H9 (cell line): ENCODE data around the gene CCR9. TPM values are rescaled to one million over a fixed set of nuclear protein-coding genes. Genes with fewer than 3 reads are reported as not detected.

ENCODE experiments used
- DNase-seq: peaks from one replicate; pipeline ENCODE4 v3.0.0-alpha.2; 2017
- H2AFZ ChIP-seq: one replicate; pipeline ENCODE4 v1.6.1; 2013; ENCODE audit warnings: mild to moderate bottlenecking, low read length, control low read depth, moderate library complexity
- H2AK5ac ChIP-seq: 2 replicates; pipeline ENCODE4 v1.6.1; 2013; ENCODE audit warnings: low read length, control low read depth, mixed read lengths; ENCODE audit not compliant: insufficient read length
- H2BK120ac ChIP-seq: one replicate; pipeline ENCODE4 v1.6.1; 2013; ENCODE audit warnings: low read depth, mild to moderate bottlenecking, low read length, control low read depth, inconsistent platforms; ENCODE audit not compliant: poor library complexity, severe bottlenecking
- H2BK12ac ChIP-seq: 2 replicates; pipeline ENCODE4 v1.6.1; 2013; ENCODE audit warnings: low read length, control low read depth, mixed read lengths, low read depth; ENCODE audit not compliant: insufficient read length
- H2BK15ac ChIP-seq: 2 replicates; pipeline ENCODE4 v1.6.1; 2013; ENCODE audit warnings: low read depth, low read length, control low read depth
- H2BK20ac ChIP-seq: one replicate; pipeline ENCODE4 v1.6.1; 2013; ENCODE audit warnings: low read depth, mild to moderate bottlenecking, low read length, control low read depth, inconsistent platforms; ENCODE audit not compliant: poor library complexity, severe bottlenecking
- H2BK5ac ChIP-seq: 2 replicates; pipeline ENCODE4 v1.6.1; 2013; ENCODE audit warnings: low read length, control low read depth, mixed read lengths; ENCODE audit not compliant: insufficient read length
- H3K14ac ChIP-seq: 2 replicates; pipeline ENCODE4 v1.6.1; 2013; ENCODE audit warnings: low read length, control low read depth; ENCODE audit not compliant: insufficient read depth
- H3K18ac ChIP-seq: 2 replicates; pipeline ENCODE4 v1.6.1; 2013; ENCODE audit warnings: low read depth, mild to moderate bottlenecking, mixed read lengths, low read length, control low read depth; ENCODE audit not compliant: insufficient read length
- H3K23ac ChIP-seq: 2 replicates; pipeline ENCODE4 v1.6.1; 2013; ENCODE audit warnings: low read length, control low read depth, mixed read lengths, low read depth; ENCODE audit not compliant: insufficient read length
- H3K23me2 ChIP-seq: 2 replicates; pipeline ENCODE4 v1.6.1; 2013; ENCODE audit warnings: low read depth, mild to moderate bottlenecking, mixed read lengths, low read length, control low read depth; ENCODE audit not compliant: insufficient read length, poor library complexity, severe bottlenecking
- H3K27ac ChIP-seq: 2 replicates; pipeline ENCODE4 v1.5.1; 2013; ENCODE audit warnings: low read length, control low read depth, mixed read lengths, low read depth; ENCODE audit not compliant: insufficient read length
- H3K27me3 ChIP-seq: 2 replicates; pipeline ENCODE4 v1.6.1; 2013; ENCODE audit warnings: low read length, control low read depth, inconsistent platforms; ENCODE audit not compliant: insufficient read depth
- H3K4ac ChIP-seq: 2 replicates; pipeline ENCODE4 v1.6.1; 2013; ENCODE audit warnings: low read depth, mild to moderate bottlenecking, control low read depth, inconsistent platforms, low read length, moderate library complexity
- H3K4me1 ChIP-seq: 2 replicates; pipeline ENCODE4 v1.6.1; 2013; ENCODE audit warnings: low read length, control low read depth, inconsistent platforms; ENCODE audit not compliant: insufficient read depth
- H3K4me2 ChIP-seq: 2 replicates; pipeline ENCODE4 v1.6.1; 2013; ENCODE audit warnings: low read length, control low read depth, mixed read lengths; ENCODE audit not compliant: insufficient read length, insufficient read depth
- H3K56ac ChIP-seq: 2 replicates; pipeline ENCODE4 v1.6.1; 2013; ENCODE audit warnings: low read depth, mild to moderate bottlenecking, mixed read lengths, low read length, control low read depth; ENCODE audit not compliant: insufficient read length
- H3K79me1 ChIP-seq: 2 replicates; pipeline ENCODE4 v1.6.1; 2013; ENCODE audit warnings: low read depth, mild to moderate bottlenecking, moderate library complexity, low read length, control low read depth, inconsistent platforms; ENCODE audit not compliant: insufficient read depth, poor library complexity, severe bottlenecking
- H3K79me2 ChIP-seq: 2 replicates; pipeline ENCODE4 v1.6.1; 2013; ENCODE audit warnings: low read length, control low read depth, inconsistent platforms; ENCODE audit not compliant: insufficient read depth
- H3K9ac ChIP-seq: 2 replicates; pipeline ENCODE4 v1.6.1; 2013; ENCODE audit warnings: low read length, control low read depth, mixed read lengths; ENCODE audit not compliant: insufficient read length; ENCODE audit errors: extremely low read depth
- H3K9me3 ChIP-seq: one replicate; pipeline ENCODE4 v1.6.1; 2013; ENCODE audit warnings: low read depth, low read length, inconsistent platforms; ENCODE audit not compliant: control insufficient read depth
- H3T11ph ChIP-seq: one replicate; pipeline ENCODE4 v1.6.1; 2013; ENCODE audit warnings: mild to moderate bottlenecking, low read length, control low read depth, inconsistent platforms
- H4K20me1 ChIP-seq: one replicate; pipeline ENCODE4 v1.6.1; 2013; ENCODE audit not compliant: control insufficient read depth, insufficient read length, insufficient read depth
- H4K5ac ChIP-seq: 2 replicates; pipeline ENCODE4 v1.6.1; 2013; ENCODE audit warnings: low read depth, mild to moderate bottlenecking, mixed read lengths, low read length, control low read depth; ENCODE audit not compliant: insufficient read length
- H4K8ac ChIP-seq: replicated peaks from 2 replicates; pipeline ENCODE4 v1.6.1; 2013; ENCODE audit warnings: low read length, control low read depth, mixed read lengths, low read depth; ENCODE audit not compliant: insufficient read length
- H4K91ac ChIP-seq: 2 replicates; pipeline ENCODE4 v1.6.1; 2013; ENCODE audit warnings: low read depth, mild to moderate bottlenecking, moderate library complexity, mixed read lengths, low read length, control low read depth; ENCODE audit not compliant: insufficient read length
- H3K27ac Mint-ChIP-seq, 3 experiments: 2 replicates in 2 of 3; 3 replicates in 1 of 3; pipeline ENCODE4 v1.8.0; 2020 to 2021; ENCODE audit warnings: mixed read lengths in 3 of 3, mild to moderate bottlenecking in 1 of 3, moderate library complexity in 1 of 3
- H3K27me3 Mint-ChIP-seq: 2 replicates; pipeline ENCODE4 v1.8.0; 2021; ENCODE audit warnings: low read depth, mild to moderate bottlenecking, moderate library complexity, mixed read lengths
- H3K36me3 Mint-ChIP-seq, 3 experiments: 2 replicates in 2 of 3; 3 replicates in 1 of 3; pipeline ENCODE4 v1.8.0; 2020 to 2021; ENCODE audit warnings: low read depth in 3 of 3, mixed read lengths in 3 of 3; ENCODE audit not compliant: insufficient read depth in 1 of 3
- H3K4me1 Mint-ChIP-seq, 2 experiments: 2 replicates each; pipeline ENCODE4 v1.8.0; 2020; ENCODE audit warnings: mixed read lengths in 2 of 2
- H3K4me3 Mint-ChIP-seq, 2 experiments: 2 replicates in 1 of 2; 3 replicates in 1 of 2; pipeline ENCODE4 v1.8.0; 2020 to 2021; ENCODE audit warnings: mild to moderate bottlenecking in 2 of 2, mixed read lengths in 2 of 2, moderate library complexity in 1 of 2
- H3K9me3 Mint-ChIP-seq, 2 experiments: 2 replicates in 1 of 2; 3 replicates in 1 of 2; pipeline ENCODE4 v1.8.0; 2020; ENCODE audit warnings: mild to moderate bottlenecking in 2 of 2, mixed read lengths in 2 of 2, moderate library complexity in 1 of 2
- WGBS: extraction: QIAGEN DNeasy Blood & Tissue Kit; methylation state at CpG from one replicate; pipeline ENCODE4 v1.1.7; 2013; ENCODE audit warnings: missing lambda C conversion rate, low lambda C conversion rate, mixed read lengths; ENCODE audit not compliant: insufficient read length; ENCODE audit errors: extremely low coverage; 5-methylcytosine and 5-hydroxymethylcytosine counted together
- total RNA-seq: library from RNA; stranded (reverse); gene quantifications from 2 replicates; pipeline ENCODE4 v1.2.1, GENCODE V29; 2021
- TF ChIP-seq, protein P1 (sequence below): fragments of 200-600 bp; sonication (generic); conservative IDR thresholded peaks from 3 replicates; pipeline ENCODE4 v1.8.0; 2021; ENCODE audit warnings: antibody characterized with exemption, mild to moderate bottlenecking

The CCR9 gene
- total RNA-seq, 1 experiment from 2014 or later: not detected

DNA sequence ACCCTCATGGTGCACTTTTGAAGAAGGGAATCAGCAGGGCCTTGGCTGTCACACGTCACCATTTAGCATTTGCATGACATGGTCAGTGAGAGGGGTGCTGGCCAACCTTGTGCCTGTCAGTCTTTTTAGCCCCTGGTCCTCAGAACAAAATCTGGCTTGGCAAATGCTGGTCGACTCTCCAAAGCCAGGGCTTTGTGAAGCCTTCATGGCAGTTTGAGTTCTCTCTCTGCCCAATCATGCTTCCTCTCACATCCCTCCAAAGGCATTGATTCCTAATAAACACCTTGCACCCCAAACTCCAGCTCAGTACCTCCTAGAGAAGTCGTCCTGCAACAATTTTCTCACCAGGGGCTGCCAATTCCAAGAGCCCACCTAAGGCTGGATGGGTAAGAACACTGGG, 19.4 kb downstream of the CCR9 start:
- Histone ChIP-seq H2AK5ac (no peak overlapping the region), H3K27me3 (no peaks in the 10 kb centered on the region), H4K20me1 (no peaks in the 10 kb centered on the region), H3K79me1 (no peaks in the 10 kb centered on the region), H2BK5ac (no peak overlapping the region), H3K4me2 (no peak overlapping the region), H3K23ac (no peak overlapping the region), H3K4me1 (no peaks in the 10 kb centered on the region), H3K56ac (no peak overlapping the region), H3K14ac (no peak overlapping the region), H4K91ac (no peak overlapping the region), H3T11ph (no peak overlapping the region), H2BK12ac (no peak overlapping the region), H4K8ac (no peak overlapping the region), H3K23me2 (no peaks in the 10 kb centered on the region), H4K5ac (no peak overlapping the region), H3K9me3 (no peaks in the 10 kb centered on the region), H2AFZ (no peak overlapping the region), H3K4ac (no peak overlapping the region), H3K18ac (no peak overlapping the region), H3K27ac (no peak overlapping the region), H2BK120ac (no peak overlapping the region), H3K79me2 (no peaks in the 10 kb centered on the region), H2BK20ac (no peak overlapping the region), H3K9ac (no peak overlapping the region), H2BK15ac (no peak overlapping the region)
- Mint-ChIP-seq H3K9me3 (no peaks in the 10 kb centered on the region), H3K4me1 (peaks cover 0 to 2% of the 10 kb centered on the region in 2 experiments; a peak in 1 of 4 replicates), H3K27ac (no peak overlapping the region), H3K4me3 (no peak overlapping the region), H3K36me3 (no peaks in the 10 kb centered on the region; a peak in 1 of 7 replicates), H3K27me3 (peaks cover 13% of the 10 kb centered on the region)
- TF ChIP-seq, protein P1, sequence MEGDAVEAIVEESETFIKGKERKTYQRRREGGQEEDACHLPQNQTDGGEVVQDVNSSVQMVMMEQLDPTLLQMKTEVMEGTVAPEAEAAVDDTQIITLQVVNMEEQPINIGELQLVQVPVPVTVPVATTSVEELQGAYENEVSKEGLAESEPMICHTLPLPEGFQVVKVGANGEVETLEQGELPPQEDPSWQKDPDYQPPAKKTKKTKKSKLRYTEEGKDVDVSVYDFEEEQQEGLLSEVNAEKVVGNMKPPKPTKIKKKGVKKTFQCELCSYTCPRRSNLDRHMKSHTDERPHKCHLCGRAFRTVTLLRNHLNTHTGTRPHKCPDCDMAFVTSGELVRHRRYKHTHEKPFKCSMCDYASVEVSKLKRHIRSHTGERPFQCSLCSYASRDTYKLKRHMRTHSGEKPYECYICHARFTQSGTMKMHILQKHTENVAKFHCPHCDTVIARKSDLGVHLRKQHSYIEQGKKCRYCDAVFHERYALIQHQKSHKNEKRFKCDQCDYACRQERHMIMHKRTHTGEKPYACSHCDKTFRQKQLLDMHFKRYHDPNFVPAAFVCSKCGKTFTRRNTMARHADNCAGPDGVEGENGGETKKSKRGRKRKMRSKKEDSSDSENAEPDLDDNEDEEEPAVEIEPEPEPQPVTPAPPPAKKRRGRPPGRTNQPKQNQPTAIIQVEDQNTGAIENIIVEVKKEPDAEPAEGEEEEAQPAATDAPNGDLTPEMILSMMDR: no peak
- DNase-seq: no peak
- whole genome bisulfite sequencing: no CpG with 5 or more reads among the region's 3 CpGs
